Measurements from ENCODE around the gene PON3.

Gene PON3

GRCh38 chr7:95396136-95397032 is at the start of gene PON3:
PON3 (minus strand) TSS chr7:95396375; CDS start chr7:95396350, 25 bp downstream.
- DNase-seq (ENCODE audit: low read depth), result peak; percentile 10

- DNase-seq (ENCODE audit: low read depth), result no peak
These were observed 48.6 kb upstream of the PON3 start for GRCh38 chr7:95444796-95445195.

GRCh38 chr7:95441042-95441823 is 45.1 kb upstream of the PON3 start:
- DNase-seq (ENCODE audit: low read depth), result no peak

GRCh38 chr7:95440394-95441038 is 44.3 kb upstream of the PON3 start:
- no peak for DNase-seq (ENCODE audit: low read depth)

GRCh38 chr7:95436407-95436806 is 40.2 kb upstream of the PON3 start:
- DNase-seq (ENCODE audit: low read depth), result no peak

- DNase-seq (ENCODE audit: low read depth), result no peak
These were observed 39.2 kb upstream of the PON3 start for GRCh38 chr7:95435422-95435780.

- DNase-seq (ENCODE audit: low read depth), result peak; percentile 33
These were observed 38.6 kb upstream of the PON3 start, which contains the start of gene PON2 for GRCh38 chr7:95434557-95435421. PON2 (minus strand) TSS chr7:95435028; CDS start chr7:95434951, 77 bp downstream.

GRCh38 chr7:95433952-95434556 is 37.9 kb upstream of the PON3 start:
- no peak for DNase-seq (ENCODE audit: low read depth)

- no peak for DNase-seq (ENCODE audit: low read depth)
These were observed 37.0 kb upstream of the PON3 start for GRCh38 chr7:95433129-95433528.

GRCh38 chr7:95432606-95433005 is 36.4 kb upstream of the PON3 start:
- DNase-seq (ENCODE audit: low read depth), result no peak

- DNase-seq (ENCODE audit: low read depth), result no peak
These were observed 34.7 kb upstream of the PON3 start for GRCh38 chr7:95430864-95431263.

GRCh38 chr7:95429241-95429990 is 33.2 kb upstream of the PON3 start:
- no peak for DNase-seq (ENCODE audit: low read depth)

GRCh38 chr7:95427914-95428516 is 31.8 kb upstream of the PON3 start:
- DNase-seq (ENCODE audit: low read depth), result no peak

- no peak for DNase-seq (ENCODE audit: low read depth)
These were observed 31.0 kb upstream of the PON3 start for GRCh38 chr7:95427166-95427565.

- DNase-seq (ENCODE audit: low read depth), result no peak
These were observed 29.5 kb upstream of the PON3 start for GRCh38 chr7:95425694-95426093.

GRCh38 chr7:95424716-95425115 is 28.5 kb upstream of the PON3 start:
- DNase-seq (ENCODE audit: low read depth), result no peak

- no peak for DNase-seq (ENCODE audit: low read depth)
These were observed 25.8 kb upstream of the PON3 start for GRCh38 chr7:95421847-95422444.

- no peak for DNase-seq (ENCODE audit: low read depth)
These were observed 25.0 kb upstream of the PON3 start for GRCh38 chr7:95421000-95421846.

GRCh38 chr7:95412075-95412474 is 15.9 kb upstream of the PON3 start:
- no peak for DNase-seq (ENCODE audit: low read depth)

All from activated T-cell treated with anti-CD3 and anti-CD28 coated beads for 48 hours (primary cell).